Endodermal cell (in vitro differentiated cells): ENCODE results near the gene TRAPPC8. TPM values are rescaled to one million over a fixed set of nuclear protein-coding genes. Genes with fewer than 3 reads are reported as not detected.

ENCODE experiments used
- DNase-seq: peaks from one replicate; pipeline ENCODE4 v3.0.0-alpha.2; 2017
- H3K27ac ChIP-seq: 2 replicates; pipeline ENCODE4 v1.5.1; 2013; ENCODE audit warnings: mild to moderate bottlenecking, low read depth, low read length, moderate library complexity
- H3K27me3 ChIP-seq: 2 replicates; pipeline ENCODE4 v1.6.1; 2013; ENCODE audit warnings: mild to moderate bottlenecking, low read length, moderate library complexity; ENCODE audit not compliant: insufficient read depth, control insufficient read depth, poor library complexity, severe bottlenecking
- H3K36me3 ChIP-seq: 2 replicates; pipeline ENCODE4 v1.7.0; 2013; ENCODE audit warnings: mild to moderate bottlenecking, low read length, moderate library complexity; ENCODE audit not compliant: control insufficient read depth, insufficient read depth
- H3K4me1 ChIP-seq: one replicate; pipeline ENCODE4 v1.7.0; 2013; ENCODE audit warnings: low read length; ENCODE audit not compliant: control insufficient read depth, insufficient read depth
- H3K4me3 ChIP-seq: 2 replicates; pipeline ENCODE4 v1.5.1; 2013; ENCODE audit warnings: mild to moderate bottlenecking, low read length, moderate library complexity
- H3K9ac ChIP-seq: 2 replicates; pipeline ENCODE4 v1.6.1; 2013; ENCODE audit warnings: mild to moderate bottlenecking, low read length, moderate library complexity; ENCODE audit not compliant: poor library complexity, severe bottlenecking; ENCODE audit errors: extremely low read depth
- H3K9me3 ChIP-seq: 2 replicates; pipeline ENCODE4 v1.6.1; 2013; ENCODE audit warnings: mild to moderate bottlenecking, low read length, moderate library complexity; ENCODE audit not compliant: control insufficient read depth
- H3K27ac Mint-ChIP-seq: 2 replicates; pipeline ENCODE4 v1.8.0; 2020; ENCODE audit warnings: mixed read lengths
- H3K27me3 Mint-ChIP-seq: 2 replicates; pipeline ENCODE4 v1.8.0; 2021; ENCODE audit warnings: mild to moderate bottlenecking, mixed read lengths; ENCODE audit not compliant: insufficient read depth
- H3K36me3 Mint-ChIP-seq: 2 replicates; pipeline ENCODE4 v1.8.0; 2020; ENCODE audit warnings: low read depth, mixed read lengths
- H3K4me1 Mint-ChIP-seq: 2 replicates; pipeline ENCODE4 v1.8.0; 2020; ENCODE audit warnings: mixed read lengths
- H3K4me3 Mint-ChIP-seq: 2 replicates; pipeline ENCODE4 v1.8.0; 2020; ENCODE audit warnings: mild to moderate bottlenecking, moderate library complexity, mixed read lengths
- H3K9me3 Mint-ChIP-seq: 2 replicates; pipeline ENCODE4 v1.8.0; 2020; ENCODE audit warnings: mild to moderate bottlenecking, mixed read lengths
- CTCF ChIP-seq: fragments of 200-600 bp; sonication (generic); conservative IDR thresholded peaks from 2 replicates; pipeline ENCODE4 v1.5.0; 2021; ENCODE audit warnings: antibody characterized with exemption, mild to moderate bottlenecking
- WGBS, 2 experiments: methylation state at CpG; one replicate each; pipeline versions ENCODE4 v1.1.5 to v1.1.7; 2013; ENCODE audit warnings: missing lambda C conversion rate in 2 of 2, mixed read lengths in 1 of 2; ENCODE audit not compliant: insufficient coverage in 1 of 2, insufficient read length in 1 of 2; 5-methylcytosine and 5-hydroxymethylcytosine counted together
- total RNA-seq, 2 donors: library from RNA; stranded (reverse); fragmentation: NEBNext Ultra II Directional in 1 of 2; extraction: Animal tissue kit (Norgen Biotek cat#: 25700) in 1 of 2; gene quantifications; 2 replicates in 1 of 2; 3 replicates in 1 of 2; pipeline ENCODE4 v1.2.1, GENCODE V29; 2021

TRAPPC8 gene
- total RNA-seq, 2 donors from 2014 or later, result 45.2 to 49.0 TPM

DNA sequence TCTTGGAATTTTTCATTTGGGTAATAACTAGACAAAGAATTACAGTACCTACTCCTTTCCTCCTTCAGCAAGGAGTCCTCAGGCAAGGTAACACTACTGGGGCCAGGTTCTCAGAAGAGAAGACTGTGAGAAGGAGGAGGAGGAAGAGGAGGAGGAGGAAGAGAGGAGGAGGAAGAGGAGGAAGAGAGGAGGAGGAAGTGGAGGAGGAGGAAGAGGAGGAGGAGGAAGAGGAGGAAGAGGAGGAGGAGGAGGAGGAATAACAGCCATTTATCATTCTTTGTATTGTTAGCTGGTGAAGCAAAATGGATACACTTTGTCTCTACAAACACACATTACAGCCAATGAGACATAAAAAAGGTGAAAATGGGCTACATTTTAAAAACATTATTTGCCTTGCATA, 149.4 kb downstream of the TRAPPC8 start:
- Mint-ChIP-seq H3K36me3 (peaks cover 13% of the 10 kb centered on the region), H3K27me3 (peaks cover 2% of the 10 kb centered on the region), H3K9me3 (peaks cover 15% of the 10 kb centered on the region), H3K27ac (no peak overlapping the region), H3K4me1 (peaks cover 14% of the 10 kb centered on the region), H3K4me3 (no peak overlapping the region)
- no peak overlapping the region for H3K27ac ChIP-seq
- TF ChIP-seq CTCF, result no peak
- H3K9ac ChIP-seq, result no peak overlapping the region
- H3K4me3 ChIP-seq, result no peak overlapping the region
- H3K36me3 ChIP-seq, result no peaks in the 10 kb centered on the region
- H3K27me3 ChIP-seq, result no peaks in the 10 kb centered on the region
- no peaks in the 10 kb centered on the region for H3K9me3 ChIP-seq
- DNase-seq, result no peak
- H3K4me1 ChIP-seq, result no peaks in the 10 kb centered on the region

DNA sequence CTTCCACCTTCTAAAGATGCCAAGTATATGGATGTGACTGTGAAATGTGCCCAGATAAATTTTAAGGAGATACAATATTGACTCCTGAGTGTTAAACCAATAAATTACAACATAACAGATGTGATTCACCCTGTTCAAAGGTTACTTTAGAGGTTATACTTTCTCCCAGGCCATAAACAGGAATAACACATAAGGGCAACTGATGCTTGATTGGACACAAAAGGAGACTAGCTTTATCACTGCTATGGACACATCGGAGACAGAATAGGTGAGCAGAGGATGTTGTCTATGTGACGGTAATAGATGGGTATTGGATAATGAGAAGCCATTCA, 150.4 kb downstream of the TRAPPC8 start:
- Mint-ChIP-seq H3K9me3 (peaks cover 15% of the 10 kb centered on the region), H3K36me3 (peaks cover 13% of the 10 kb centered on the region), H3K4me1 (peaks cover 14% of the 10 kb centered on the region), H3K27ac (no peak overlapping the region), H3K27me3 (peaks cover 2% of the 10 kb centered on the region), H3K4me3 (no peak overlapping the region)
- no peaks in the 10 kb centered on the region for H3K27me3 ChIP-seq
- H3K9ac ChIP-seq, result no peak overlapping the region
- DNase-seq, result no peak
- H3K9me3 ChIP-seq, result no peaks in the 10 kb centered on the region
- TF ChIP-seq CTCF, result no peak
- 97 to 100% methylated on average over 2 of the region's 2 CpGs for WGBS, 2 experiments
- no peak overlapping the region for H3K4me3 ChIP-seq
- no peaks in the 10 kb centered on the region for H3K4me1 ChIP-seq
- no peak overlapping the region for H3K27ac ChIP-seq
- no peaks in the 10 kb centered on the region for H3K36me3 ChIP-seq

- H3K9me3 ChIP-seq, result no peaks in the 10 kb centered on the region
- TF ChIP-seq CTCF, result no peak
- no peak overlapping the region for H3K9ac ChIP-seq
- H3K36me3 Mint-ChIP-seq, result peaks cover 9% of the 10 kb centered on the region
- H3K27me3 ChIP-seq, result no peaks in the 10 kb centered on the region
- H3K4me1 Mint-ChIP-seq, result peaks cover 10% of the 10 kb centered on the region
- H3K4me3 Mint-ChIP-seq, result no peak overlapping the region
- no peak for DNase-seq
- peaks cover 2% of the 10 kb centered on the region for H3K27me3 Mint-ChIP-seq
- no peak overlapping the region for H3K27ac Mint-ChIP-seq
- no peak overlapping the region for H3K27ac ChIP-seq
- H3K36me3 ChIP-seq, result no peaks in the 10 kb centered on the region
- WGBS, 2 experiments, result 87 to 93% methylated on average over 3 to 6 of the region's 6 CpGs
- H3K4me1 ChIP-seq, result no peaks in the 10 kb centered on the region
- peaks cover 15% of the 10 kb centered on the region for H3K9me3 Mint-ChIP-seq
- H3K4me3 ChIP-seq, result no peak overlapping the region
Measured at GRCh38 chr18:31791817-31792579, 150.9 kb downstream of the TRAPPC8 start.
